ENCODE measurements around the gene ANKRD23.
"Not testable (repeated sequence)": the region's sequence is repeated elsewhere in the genome, so short reads cannot be mapped to it uniquely, and the experiment has no call there.

ANKRD23 gene

DNA sequence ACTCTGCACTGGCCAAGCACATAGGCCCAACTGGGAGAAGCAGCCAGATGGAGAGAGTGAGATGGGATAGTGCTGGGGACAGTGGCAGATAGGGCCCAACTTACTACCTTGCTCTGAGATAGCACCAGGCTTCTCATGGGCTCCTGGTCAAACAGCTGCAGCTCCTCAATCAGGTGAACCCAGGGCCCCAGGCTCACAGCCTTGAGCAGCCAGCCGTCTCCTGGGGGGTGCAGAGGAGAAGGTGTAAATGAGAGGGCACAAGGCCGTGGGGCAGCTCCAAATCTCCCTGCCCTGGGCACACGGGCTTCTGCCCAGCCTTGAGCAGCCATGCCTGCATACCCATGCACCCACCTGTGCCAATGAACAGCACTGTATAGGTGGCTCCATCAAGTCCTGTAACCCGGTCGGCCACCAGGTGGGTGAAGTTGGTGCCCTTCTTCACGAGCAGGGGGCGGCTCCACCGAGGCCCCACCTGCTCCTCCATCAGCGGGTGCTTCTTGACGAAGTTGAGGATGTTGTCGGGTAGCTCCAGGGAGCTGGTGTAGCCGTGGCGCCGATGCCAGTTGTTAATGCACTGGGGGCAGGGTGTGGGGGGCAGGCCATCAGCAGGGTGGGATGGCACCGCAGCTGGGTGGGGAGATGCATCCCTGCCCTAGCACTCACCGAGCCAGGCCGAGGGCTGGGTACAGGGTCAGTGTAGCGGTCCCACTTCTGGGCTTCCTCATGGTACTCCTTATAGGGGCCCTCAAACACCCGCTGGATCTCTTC is 19.9 kb upstream of the ANKRD23 start:
- TF ChIP-seq, protein P1, sequence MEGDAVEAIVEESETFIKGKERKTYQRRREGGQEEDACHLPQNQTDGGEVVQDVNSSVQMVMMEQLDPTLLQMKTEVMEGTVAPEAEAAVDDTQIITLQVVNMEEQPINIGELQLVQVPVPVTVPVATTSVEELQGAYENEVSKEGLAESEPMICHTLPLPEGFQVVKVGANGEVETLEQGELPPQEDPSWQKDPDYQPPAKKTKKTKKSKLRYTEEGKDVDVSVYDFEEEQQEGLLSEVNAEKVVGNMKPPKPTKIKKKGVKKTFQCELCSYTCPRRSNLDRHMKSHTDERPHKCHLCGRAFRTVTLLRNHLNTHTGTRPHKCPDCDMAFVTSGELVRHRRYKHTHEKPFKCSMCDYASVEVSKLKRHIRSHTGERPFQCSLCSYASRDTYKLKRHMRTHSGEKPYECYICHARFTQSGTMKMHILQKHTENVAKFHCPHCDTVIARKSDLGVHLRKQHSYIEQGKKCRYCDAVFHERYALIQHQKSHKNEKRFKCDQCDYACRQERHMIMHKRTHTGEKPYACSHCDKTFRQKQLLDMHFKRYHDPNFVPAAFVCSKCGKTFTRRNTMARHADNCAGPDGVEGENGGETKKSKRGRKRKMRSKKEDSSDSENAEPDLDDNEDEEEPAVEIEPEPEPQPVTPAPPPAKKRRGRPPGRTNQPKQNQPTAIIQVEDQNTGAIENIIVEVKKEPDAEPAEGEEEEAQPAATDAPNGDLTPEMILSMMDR (IDR thresholded peaks at IDR 0.05; ENCODE audit: insufficient read depth, low read length, poor library complexity, severe bottlenecking) = no peak
- DNase-seq (ENCODE audit: extremely low read depth, insufficient read length) = no peak
- peaks cover 23% of the 10 kb centered on the region for H3K36me3 ChIP-seq (ENCODE audit: control insufficient read depth, insufficient read depth, low read length)
- no peak overlapping the region for H3K4me3 ChIP-seq (replicated peaks; ENCODE audit: low read depth, low read length)
- no peaks in the 10 kb centered on the region for H3K27me3 ChIP-seq (replicated peaks; ENCODE audit: control insufficient read depth, insufficient read depth, low read length)

DNA sequence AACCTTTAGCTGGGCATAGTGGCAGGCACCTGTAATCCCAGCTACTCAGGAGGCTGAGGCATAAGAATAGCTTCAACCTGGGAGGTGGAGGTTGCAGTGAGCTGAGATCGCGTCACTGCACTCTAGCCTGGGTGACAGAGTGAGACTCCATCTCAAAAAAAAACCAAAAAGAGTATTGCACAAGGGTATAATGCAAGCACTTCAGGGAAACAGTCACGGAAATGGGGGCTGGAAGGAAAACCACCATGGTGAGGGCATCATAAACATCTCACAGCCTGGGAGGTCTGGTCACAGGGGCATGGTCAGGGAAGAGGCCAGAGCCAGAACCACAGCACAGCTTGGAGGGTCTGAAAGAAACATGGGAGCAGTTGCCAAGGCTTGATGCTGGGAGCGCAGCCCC is 19.2 kb upstream of the ANKRD23 start:
- H3K27me3 ChIP-seq (replicated peaks; ENCODE audit: control insufficient read depth, insufficient read depth, low read length); H3K4me3 ChIP-seq (replicated peaks; ENCODE audit: low read depth, low read length); DNase-seq (ENCODE audit: extremely low read depth, insufficient read length): not testable (repeated sequence)
- peaks cover 23% of the 10 kb centered on the region for H3K36me3 ChIP-seq (ENCODE audit: control insufficient read depth, insufficient read depth, low read length)

DNA sequence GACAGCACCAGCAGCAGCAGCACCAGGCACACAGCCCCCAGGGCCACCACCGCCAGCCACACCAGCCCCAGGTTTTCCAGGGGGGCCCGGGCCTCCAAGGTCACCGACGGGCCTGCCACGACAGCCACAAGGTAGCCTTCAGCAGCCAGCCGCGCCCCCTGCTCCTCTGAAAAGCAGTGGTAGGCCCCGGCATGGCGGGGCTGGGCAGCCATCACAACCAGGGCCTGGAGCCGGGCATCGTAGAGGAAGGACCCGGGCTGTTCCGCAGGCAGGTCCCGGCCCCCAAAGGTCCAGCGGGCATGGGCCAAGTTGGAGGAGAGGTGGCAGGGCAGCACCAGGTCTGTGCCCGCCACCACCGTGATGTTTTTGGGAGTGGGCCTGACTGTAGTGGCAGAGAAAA is 17.3 kb upstream of the ANKRD23 start:
- H3K27me3 ChIP-seq (replicated peaks; ENCODE audit: control insufficient read depth, insufficient read depth, low read length) = no peaks in the 10 kb centered on the region
- H3K4me3 ChIP-seq (replicated peaks; ENCODE audit: low read depth, low read length) = no peak overlapping the region
- DNase-seq (ENCODE audit: extremely low read depth, insufficient read length) = no peak
- TF ChIP-seq, protein P1 (IDR thresholded peaks at IDR 0.05; ENCODE audit: insufficient read depth, low read length, poor library complexity, severe bottlenecking) = no peak
- H3K36me3 ChIP-seq (ENCODE audit: control insufficient read depth, insufficient read depth, low read length) = peaks cover 23% of the 10 kb centered on the region

DNA sequence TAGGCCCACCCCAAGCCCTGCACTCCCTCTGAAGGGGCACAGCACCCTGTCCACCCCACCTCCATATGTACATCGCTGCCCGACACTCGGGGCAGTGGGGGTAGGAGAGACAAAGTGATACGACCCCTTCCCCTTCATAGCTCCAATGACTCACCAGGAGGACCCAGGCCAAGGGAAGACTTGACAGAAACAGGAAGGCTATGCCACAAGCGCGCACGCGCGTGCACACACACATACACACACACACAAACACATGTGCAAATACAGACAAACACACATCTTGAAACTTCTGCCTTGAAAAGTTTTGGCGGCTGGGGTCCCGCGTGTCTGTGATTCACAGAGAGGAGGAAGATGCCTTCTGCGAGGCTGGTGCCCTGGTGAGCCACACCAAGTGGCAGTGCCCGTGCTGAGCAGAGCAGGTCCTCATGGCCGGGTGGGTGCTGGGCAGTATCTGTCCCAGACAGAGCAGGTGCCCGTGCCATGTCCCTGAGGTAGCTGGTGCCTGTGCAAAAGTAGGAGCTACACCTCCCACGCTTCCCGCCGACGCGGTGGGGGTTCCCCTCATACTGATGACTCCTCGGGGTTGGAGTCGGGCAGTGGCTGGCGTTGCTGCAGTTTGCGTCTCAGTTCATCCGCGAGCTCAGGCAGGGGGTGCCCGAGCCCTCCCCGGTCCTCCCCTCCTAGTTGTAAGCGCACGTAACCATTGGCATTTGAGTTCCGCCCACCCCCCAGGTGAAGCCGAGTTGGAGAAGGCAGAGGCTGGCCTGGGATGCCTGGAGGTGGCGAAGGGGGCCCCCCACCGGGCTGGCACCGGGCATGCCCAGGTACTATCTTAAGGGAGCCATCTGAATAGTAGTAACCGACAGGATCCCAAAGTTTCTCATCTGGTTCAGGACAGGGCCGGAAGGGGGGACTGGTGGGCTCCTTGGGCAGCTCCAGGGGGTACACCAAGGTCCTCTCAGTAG is 16.5 kb upstream of the ANKRD23 start:
- H3K27me3 ChIP-seq (replicated peaks; ENCODE audit: control insufficient read depth, insufficient read depth, low read length) = no peaks in the 10 kb centered on the region
- TF ChIP-seq, protein P1 (IDR thresholded peaks at IDR 0.05; ENCODE audit: insufficient read depth, low read length, poor library complexity, severe bottlenecking) = no peak
- peaks cover 19% of the 10 kb centered on the region for H3K36me3 ChIP-seq (ENCODE audit: control insufficient read depth, insufficient read depth, low read length)
- no peak overlapping the region for H3K4me3 ChIP-seq (replicated peaks; ENCODE audit: low read depth, low read length)
- DNase-seq (ENCODE audit: extremely low read depth, insufficient read length) = no peak

DNA sequence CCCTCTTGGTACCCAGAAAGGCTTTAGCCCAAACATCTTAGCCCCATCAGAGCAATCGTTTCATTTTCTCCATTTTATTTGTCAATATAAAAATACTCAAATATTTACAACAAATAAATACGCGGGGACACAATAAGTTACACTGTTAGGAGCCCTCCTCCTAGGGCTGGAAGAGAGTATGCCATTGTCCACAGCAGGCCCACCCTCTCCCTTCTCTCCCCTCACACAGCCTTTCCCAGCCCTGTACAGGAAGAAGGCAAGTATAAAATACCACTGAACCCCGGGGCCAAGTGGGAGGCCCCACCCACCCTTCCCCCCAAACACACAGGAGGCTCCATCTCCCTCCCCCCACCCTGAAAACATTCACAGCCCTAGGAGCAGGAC is 15.9 kb upstream of the ANKRD23 start:
- Histone ChIP-seq H3K27me3 (replicated peaks; ENCODE audit: control insufficient read depth, insufficient read depth, low read length) (no peaks in the 10 kb centered on the region), H3K4me3 (replicated peaks; ENCODE audit: low read depth, low read length) (no peak overlapping the region), H3K36me3 (ENCODE audit: control insufficient read depth, insufficient read depth, low read length) (peaks cover 16% of the 10 kb centered on the region)
- DNase-seq (ENCODE audit: extremely low read depth, insufficient read length) = no peak
- TF ChIP-seq, protein P1 (IDR thresholded peaks at IDR 0.05; ENCODE audit: insufficient read depth, low read length, poor library complexity, severe bottlenecking) = no peak

DNA sequence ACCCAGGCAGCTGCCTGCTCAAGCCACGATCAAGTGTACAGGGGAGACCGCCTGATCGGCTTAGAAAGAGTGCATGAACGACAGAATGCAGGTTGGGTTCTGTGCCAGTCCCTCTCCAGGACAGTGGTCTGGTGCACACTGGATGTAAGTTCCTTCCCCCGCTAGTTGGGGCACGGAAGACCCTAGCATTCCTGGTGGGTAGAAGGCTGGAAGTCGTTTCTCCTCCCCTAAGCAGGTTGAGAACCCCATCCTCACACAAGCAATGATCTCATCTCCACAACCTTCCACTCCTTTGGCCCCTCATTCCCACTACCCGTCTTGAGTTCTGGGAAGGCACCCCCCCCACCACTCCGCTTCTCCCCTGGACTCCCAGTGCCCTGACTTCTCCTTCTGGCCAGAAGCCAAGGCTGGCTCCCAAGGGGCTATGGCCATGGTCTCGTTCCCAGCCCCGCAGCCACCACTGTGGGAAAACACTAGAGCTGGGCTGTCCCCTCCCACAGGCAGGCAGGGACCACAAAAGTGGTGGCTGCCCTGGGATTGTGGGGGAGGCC is 15.4 kb upstream of the ANKRD23 start:
- Histone ChIP-seq H3K27me3 (replicated peaks; ENCODE audit: control insufficient read depth, insufficient read depth, low read length) (no peaks in the 10 kb centered on the region), H3K4me3 (replicated peaks; ENCODE audit: low read depth, low read length) (no peak overlapping the region), H3K36me3 (ENCODE audit: control insufficient read depth, insufficient read depth, low read length) (peaks cover 15% of the 10 kb centered on the region)
- TF ChIP-seq, protein P1 (IDR thresholded peaks at IDR 0.05; ENCODE audit: insufficient read depth, low read length, poor library complexity, severe bottlenecking) = no peak
- no peak for DNase-seq (ENCODE audit: extremely low read depth, insufficient read length)
